Activated CD8-positive, alpha-beta T cell treated with anti-CD3 and anti-CD28 coated beads for 36 hours (primary cell): ENCODE results near the gene CKLF. TPM values are rescaled to one million over a fixed set of nuclear protein-coding genes. Genes with fewer than 3 reads are reported as not detected.

Experiments used
- ATAC-seq: fragments of 200-7000 bp; cut with Tn5 transposase; one replicate; pipeline ENCODE4 v1.10.0; 2021; ENCODE audit warnings: mild to moderate bottlenecking, moderate library complexity
- CTCF ChIA-PET: fragments of 350-600 bp; sonication (Branson Sonifier 250); formaldehyde crosslinking; loops from one replicate; lab custom pipeline; 2021; ENCODE audit warnings: antibody characterized with exemption; lab: Charles Lee
- POLR2A ChIA-PET: fragments of 350-600 bp; sonication (Branson Sonifier 250); formaldehyde crosslinking; loops from one replicate; lab custom pipeline; 2021; ENCODE audit warnings: antibody characterized with exemption; lab: Charles Lee
- DNase-seq: peaks from one replicate; pipeline ENCODE4 v3.0.0-alpha.2; 2020
- H3K27ac Mint-ChIP-seq: one replicate; pipeline ENCODE4 v1.8.0; 2021; ENCODE audit warnings: mild to moderate bottlenecking, mixed read lengths
- H3K27me3 Mint-ChIP-seq: one replicate; pipeline ENCODE4 v1.8.0; 2021; ENCODE audit warnings: mixed read lengths
- H3K36me3 Mint-ChIP-seq: one replicate; pipeline ENCODE4 v1.8.0; 2021; ENCODE audit warnings: low read depth, mixed read lengths
- H3K4me1 Mint-ChIP-seq: one replicate; pipeline ENCODE4 v1.8.0; 2021; ENCODE audit warnings: low read depth, mixed read lengths
- H3K4me3 Mint-ChIP-seq: one replicate; pipeline ENCODE4 v1.8.0; 2021; ENCODE audit warnings: mild to moderate bottlenecking, moderate library complexity, mixed read lengths
- H3K9me3 Mint-ChIP-seq: one replicate; pipeline ENCODE4 v1.8.0; 2021; ENCODE audit warnings: mixed read lengths
- intact Hi-C: fragments of 100-400 bp; cut with micrococcal nuclease; formaldehyde crosslinking; loops from one replicate; pipeline ENCODE4 v1.10.0; 2022
- total RNA-seq, 2 experiments: library from RNA; stranded (reverse); gene quantifications; one replicate each; pipeline ENCODE4 v1.2.3, GENCODE V29; 2021
- TF ChIP-seq, protein P1 (sequence below): fragments of 200-600 bp; IDR thresholded peaks from one replicate; pipeline ENCODE4 v1.8.0; 2022; ENCODE audit warnings: antibody characterized with exemption, mild to moderate bottlenecking

CKLF gene
- total RNA-seq, 2 experiments from 2014 or later, result 99.0 to 99.7 TPM

DNA sequence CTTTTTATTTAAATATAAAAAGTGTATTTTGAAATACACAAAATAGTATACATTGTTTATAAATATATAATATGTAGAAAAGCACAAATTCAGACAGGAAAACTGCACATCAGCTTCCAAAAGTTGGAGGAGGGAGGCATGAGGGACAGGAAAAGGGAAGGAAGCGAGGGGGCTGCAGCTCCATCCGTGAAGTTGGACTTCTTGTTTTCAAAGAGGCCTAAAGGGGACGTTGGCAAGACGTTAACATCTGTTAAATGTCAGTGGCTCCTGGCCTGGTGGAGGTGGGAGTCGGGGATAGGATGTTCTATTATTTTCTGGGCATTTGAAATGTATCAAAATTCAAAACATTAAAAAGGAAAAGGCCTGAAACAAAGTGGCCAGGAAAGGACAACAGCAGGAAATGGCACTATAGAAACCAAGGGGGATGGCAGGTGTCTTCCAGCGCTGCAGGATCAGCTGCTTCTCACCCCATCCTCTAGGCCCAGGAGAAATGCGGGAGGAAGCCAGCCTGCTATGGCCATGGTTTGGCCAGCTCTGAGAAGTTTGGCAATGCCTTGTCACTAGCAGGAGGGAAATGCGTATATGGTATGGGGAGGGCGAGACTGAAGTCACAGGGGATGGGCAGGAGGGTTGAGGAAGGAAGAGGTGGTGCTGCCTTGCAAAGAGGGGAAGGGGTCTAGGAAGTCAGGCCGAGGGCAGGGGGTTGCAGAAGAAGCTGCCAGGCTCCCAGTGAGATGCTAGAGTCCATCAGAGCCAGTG lies 33.3 kb downstream of the CKLF start:
- no peak for ATAC-seq
- Mint-ChIP-seq H3K9me3 (no peaks in the 10 kb centered on the region), H3K36me3 (no peaks in the 10 kb centered on the region), H3K4me1 (peaks cover 41% of the 10 kb centered on the region), H3K4me3 (no peak overlapping the region), H3K27ac (no peak overlapping the region), H3K27me3 (peaks cover 8% of the 10 kb centered on the region)
- intact Hi-C loops, result loop anchor here (5.0 kb wide), 1 partner anchor 178 kb away; no protein-coding TSS in a partner anchor
- ChIA-PET CTCF (interaction anchor here (1.2 to 2.1 kb wide), 3 partner anchors 12 to 23 kb away, joined by 3 to 5 read pairs (median 4); no protein-coding TSS in a partner anchor), POLR2A (no interaction called here)
- TF ChIP-seq, protein P1, sequence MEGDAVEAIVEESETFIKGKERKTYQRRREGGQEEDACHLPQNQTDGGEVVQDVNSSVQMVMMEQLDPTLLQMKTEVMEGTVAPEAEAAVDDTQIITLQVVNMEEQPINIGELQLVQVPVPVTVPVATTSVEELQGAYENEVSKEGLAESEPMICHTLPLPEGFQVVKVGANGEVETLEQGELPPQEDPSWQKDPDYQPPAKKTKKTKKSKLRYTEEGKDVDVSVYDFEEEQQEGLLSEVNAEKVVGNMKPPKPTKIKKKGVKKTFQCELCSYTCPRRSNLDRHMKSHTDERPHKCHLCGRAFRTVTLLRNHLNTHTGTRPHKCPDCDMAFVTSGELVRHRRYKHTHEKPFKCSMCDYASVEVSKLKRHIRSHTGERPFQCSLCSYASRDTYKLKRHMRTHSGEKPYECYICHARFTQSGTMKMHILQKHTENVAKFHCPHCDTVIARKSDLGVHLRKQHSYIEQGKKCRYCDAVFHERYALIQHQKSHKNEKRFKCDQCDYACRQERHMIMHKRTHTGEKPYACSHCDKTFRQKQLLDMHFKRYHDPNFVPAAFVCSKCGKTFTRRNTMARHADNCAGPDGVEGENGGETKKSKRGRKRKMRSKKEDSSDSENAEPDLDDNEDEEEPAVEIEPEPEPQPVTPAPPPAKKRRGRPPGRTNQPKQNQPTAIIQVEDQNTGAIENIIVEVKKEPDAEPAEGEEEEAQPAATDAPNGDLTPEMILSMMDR, result no peak
- DNase-seq, result no peak

DNA sequence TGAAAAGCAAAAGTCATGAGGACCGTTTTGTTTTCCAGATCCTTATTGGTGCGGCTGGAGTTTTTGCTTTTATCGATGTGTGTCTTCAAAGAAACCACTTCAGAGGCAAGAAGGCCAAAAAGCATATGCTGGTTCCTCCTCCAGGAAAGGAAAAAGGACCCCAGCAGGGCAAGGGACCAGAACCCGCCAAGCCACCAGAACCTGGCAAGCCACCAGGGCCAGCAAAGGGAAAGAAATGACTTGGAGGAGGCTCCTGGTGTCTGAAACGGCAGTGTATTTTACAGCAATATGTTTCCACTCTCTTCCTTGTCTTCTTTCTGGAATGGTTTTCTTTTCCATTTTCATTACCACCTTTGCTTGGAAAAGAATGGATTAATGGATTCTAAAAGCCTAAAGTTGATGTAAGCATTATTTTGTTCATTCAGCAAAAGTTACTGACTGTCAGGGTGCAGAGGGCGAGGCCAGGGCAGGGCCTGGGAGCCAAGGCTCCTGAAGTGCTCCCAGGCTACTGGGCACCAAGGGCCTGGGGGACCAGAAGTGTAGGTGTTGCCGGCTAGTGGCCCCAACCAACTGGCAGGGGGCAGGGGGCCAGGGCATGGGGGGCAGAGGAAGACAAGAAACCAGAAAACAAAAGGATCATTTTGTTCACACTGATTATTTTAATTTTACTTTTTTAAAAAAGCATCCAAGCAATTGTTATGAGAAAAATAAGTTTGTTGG lies 35.7 kb downstream of the CKLF start:
- H3K27ac Mint-ChIP-seq, result peak overlapping the region; percentile 67
- H3K4me3 Mint-ChIP-seq, result peak overlapping the region; percentile 56
- intact Hi-C loops, result loop anchor here (5.0 kb wide), 1 partner anchor 181 kb away; no protein-coding TSS in a partner anchor
- DNase-seq (no peak), ATAC-seq (no peak)
- H3K4me1 Mint-ChIP-seq, result peaks cover 36% of the 10 kb centered on the region
- POLR2A ChIA-PET, result interaction anchor here (1.9 kb wide), 1 partner anchor 113 kb away, joined by 5 read pairs; no protein-coding TSS in a partner anchor
- no peaks in the 10 kb centered on the region for H3K9me3 Mint-ChIP-seq
- no peaks in the 10 kb centered on the region for H3K36me3 Mint-ChIP-seq
- CTCF ChIA-PET, result interaction anchor here (1.9 to 3.1 kb wide), 4 partner anchors 8 to 183 kb away, joined by 13 to 29 read pairs (median 22); partner anchors contain the start of genes CMTM2 and CMTM3
- TF ChIP-seq, protein P1, result no peak
- no peaks in the 10 kb centered on the region for H3K27me3 Mint-ChIP-seq

DNA sequence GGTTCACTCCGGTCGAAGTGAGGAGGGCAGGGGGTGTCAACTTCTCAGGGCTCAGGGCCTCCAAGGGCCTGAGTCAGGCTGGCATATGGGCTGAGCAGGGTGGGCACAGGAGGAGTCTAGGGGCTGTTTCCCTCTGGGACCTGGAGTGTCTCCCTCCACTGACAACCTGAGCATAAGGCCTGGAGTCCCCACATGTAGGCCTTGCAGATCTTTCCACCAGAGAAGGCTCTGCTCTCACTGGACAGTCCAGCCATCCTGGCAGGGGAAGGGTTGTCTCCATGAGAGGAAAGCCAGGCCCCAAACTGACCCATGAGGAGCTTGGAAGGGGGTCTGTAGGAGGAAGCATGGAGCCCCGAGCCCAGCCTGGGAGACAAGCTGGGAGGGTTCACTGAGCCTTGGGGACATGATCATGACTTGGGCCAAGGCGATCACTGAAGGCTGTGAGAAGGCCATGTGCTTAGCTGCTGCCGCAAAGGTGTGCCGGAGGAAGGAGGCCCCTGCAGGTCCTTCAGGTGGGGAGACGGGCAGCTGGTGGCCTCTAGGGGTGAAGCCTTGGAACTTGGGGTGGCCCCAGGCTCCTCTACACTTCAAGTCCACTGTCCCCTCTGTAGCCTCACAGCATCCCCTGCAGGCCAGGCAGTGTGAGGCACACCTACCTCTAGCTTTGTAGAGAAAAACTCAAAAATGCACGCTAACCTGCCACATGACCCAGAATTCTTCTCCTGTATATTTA lies 36.8 kb downstream of the CKLF start:
- POLR2A ChIA-PET, result interaction anchor here (0.9 to 2.1 kb wide), 5 partner anchors 9 to 114 kb away, joined by 3 to 11 read pairs (median 4); partner anchors contain the start of genes CKLF and CMTM3
- no peaks in the 10 kb centered on the region for H3K36me3 Mint-ChIP-seq
- no peak overlapping the region for H3K27ac Mint-ChIP-seq
- intact Hi-C loops, result loop anchor here (5.0 kb wide), 1 partner anchor 182 kb away; no protein-coding TSS in a partner anchor
- H3K4me1 Mint-ChIP-seq, result peaks cover 36% of the 10 kb centered on the region
- ATAC-seq (peak; percentile 96), DNase-seq (peak; percentile 79)
- H3K9me3 Mint-ChIP-seq, result no peaks in the 10 kb centered on the region
- peak overlapping the region; percentile 69 for H3K4me3 Mint-ChIP-seq
- TF ChIP-seq, protein P1, result peak; percentile 81
- CTCF ChIA-PET, result interaction anchor here (0.6 to 3.1 kb wide), 24 partner anchors 9 to 241 kb away, joined by 3 to 29 read pairs (median 6); partner anchors contain the start of genes CKLF, CMTM2 and CMTM3
- H3K27me3 Mint-ChIP-seq, result no peaks in the 10 kb centered on the region

DNA sequence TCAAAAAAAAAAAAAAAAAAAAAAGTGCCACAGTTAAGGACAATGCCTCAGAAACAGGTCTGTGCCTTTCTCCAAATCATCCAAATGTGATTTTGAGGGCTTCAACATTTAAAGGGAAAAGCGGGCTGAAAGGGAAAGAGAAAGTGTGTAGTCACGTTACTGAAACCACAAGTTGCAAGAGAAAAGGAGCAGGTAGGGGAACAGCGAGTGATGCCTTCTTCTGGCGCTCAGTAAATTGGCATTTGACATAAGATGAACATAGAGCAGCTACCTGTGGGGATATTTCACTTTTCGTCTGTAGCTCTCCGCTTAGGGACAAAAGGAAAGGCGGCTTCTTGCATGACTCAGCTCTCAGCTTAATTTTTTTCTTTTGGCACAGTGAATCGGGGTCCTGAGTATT lies 37.9 kb downstream of the CKLF start:
- ATAC-seq, result peak; percentile 51
- DNase-seq, result peak; percentile 30
- Mint-ChIP-seq H3K9me3 (no peaks in the 10 kb centered on the region), H3K36me3 (no peaks in the 10 kb centered on the region), H3K27me3 (no peaks in the 10 kb centered on the region), H3K4me1 (peaks cover 43% of the 10 kb centered on the region), H3K27ac (peak overlapping the region; percentile 34), H3K4me3 (peak overlapping the region; percentile 69)
- TF ChIP-seq, protein P1, result no peak
- ChIA-PET CTCF (interaction anchor here (0.8 to 3.1 kb wide), 17 partner anchors 9 to 185 kb away, joined by 3 to 29 read pairs (median 5); partner anchors contain the start of genes CMTM1 and CMTM2), POLR2A (interaction anchor here (0.7 to 2.1 kb wide), 4 partner anchors 11 to 38 kb away, joined by 3 to 11 read pairs (median 4); partner anchors contain the start of genes CKLF and CMTM3)
- intact Hi-C loops, result no loop called here
